Loucy (cell line): Measurements from ENCODE around the gene ZNF511.

Experiments used
- CTCF ChIP-seq: fragments of 200-600 bp; sonication (generic); conservative IDR thresholded peaks from 2 replicates; pipeline ENCODE4 v1.5.1; 2014; ENCODE audit warnings: mild to moderate bottlenecking, antibody characterized with exemption, low read length
- EZH2phosphoT487 ChIP-seq: fragments of 200-600 bp; IDR thresholded peaks from 2 replicates; pipeline ENCODE4 v1.6.1; 2018; ENCODE audit warnings: antibody characterized with exemption, mild to moderate bottlenecking, moderate library complexity, borderline replicate concordance

GRCh38 chr10:133289761-133290160, 19.0 kb upstream of the ZNF511 start:
- TF ChIP-seq CTCF = no peak
- TF ChIP-seq EZH2phosphoT487 = no peak
